GM23338 (cell line): ENCODE data around the gene FUT7. TPM values are rescaled to one million over a fixed set of nuclear protein-coding genes. Genes with fewer than 3 reads are reported as not detected.

ENCODE experiments used
- ATAC-seq: fragments of 200-7000 bp; cut with Tn5 transposase; 3 replicates; pipeline ENCODE4 v1.9.1; 2020
- DNase-seq: peaks from one replicate; pipeline ENCODE4 v3.0.0-alpha.2; 2015; ENCODE audit warnings: low spot score
- H2AFZ ChIP-seq: fragments of 200-600 bp; sonication (generic); 2 replicates; pipeline ENCODE4 v1.8.0; 2016; ENCODE audit warnings: antibody characterized with exemption, mild to moderate bottlenecking, moderate library complexity
- H3F3A ChIP-seq: fragments of 200-600 bp; sonication (generic); replicated peaks from 2 replicates; pipeline ENCODE4 v1.8.0; 2017; ENCODE audit warnings: antibody characterized with exemption, mixed run types, low read depth
- H3K27ac ChIP-seq: fragments of 200-600 bp; sonication (generic); 2 replicates; pipeline ENCODE4 v1.6.1; 2016; ENCODE audit warnings: low read depth
- H3K27me3 ChIP-seq: fragments of 200-600 bp; sonication (generic); 2 replicates; pipeline ENCODE4 v1.8.0; 2016; ENCODE audit warnings: mild to moderate bottlenecking, mixed run types, moderate library complexity; ENCODE audit not compliant: insufficient read depth
- H3K36me3 ChIP-seq: fragments of 200-600 bp; sonication (generic); 2 replicates; pipeline ENCODE4 v1.8.0; 2016; ENCODE audit warnings: mild to moderate bottlenecking; ENCODE audit not compliant: insufficient read depth
- H3K4me1 ChIP-seq: fragments of 200-600 bp; sonication (generic); 2 replicates; pipeline ENCODE4 v1.8.0; 2016; ENCODE audit warnings: mild to moderate bottlenecking, moderate library complexity; ENCODE audit not compliant: insufficient read depth
- H3K4me2 ChIP-seq: fragments of 200-600 bp; sonication (generic); 2 replicates; pipeline ENCODE4 v1.7.1; 2017; ENCODE audit warnings: mixed run types
- H3K4me3 ChIP-seq: fragments of 200-600 bp; sonication (generic); 2 replicates; pipeline ENCODE4 v1.6.1; 2016; ENCODE audit warnings: mixed run types
- H3K79me2 ChIP-seq: fragments of 200-600 bp; sonication (generic); replicated peaks from 2 replicates; pipeline ENCODE4 v1.8.0; 2017; ENCODE audit warnings: mild to moderate bottlenecking; ENCODE audit not compliant: insufficient read depth
- H3K9me2 ChIP-seq: fragments of 200-600 bp; sonication (generic); 2 replicates; pipeline ENCODE4 v1.8.0; 2017; ENCODE audit not compliant: insufficient read depth
- H4K20me1 ChIP-seq: fragments of 200-600 bp; sonication (generic); replicated peaks from 2 replicates; pipeline ENCODE4 v1.8.0; 2017; ENCODE audit warnings: mild to moderate bottlenecking; ENCODE audit not compliant: insufficient read depth
- H3K27ac Mint-ChIP-seq: 2 replicates; pipeline ENCODE4 v1.8.0; 2020; ENCODE audit warnings: inconsistent platforms, mild to moderate bottlenecking, moderate library complexity, mixed read lengths
- H3K27me3 Mint-ChIP-seq: 3 replicates; pipeline ENCODE4 v1.8.0; 2022; ENCODE audit warnings: low read depth, mild to moderate bottlenecking, moderate library complexity, mixed read lengths, inconsistent platforms; ENCODE audit not compliant: insufficient read depth, poor library complexity
- H3K36me3 Mint-ChIP-seq: 3 replicates; pipeline ENCODE4 v1.8.0; 2021; ENCODE audit warnings: low read depth, mild to moderate bottlenecking, inconsistent platforms, moderate library complexity, mixed read lengths
- H3K4me1 Mint-ChIP-seq: 3 replicates; pipeline ENCODE4 v1.8.0; 2020; ENCODE audit warnings: mild to moderate bottlenecking, inconsistent platforms, mixed read lengths
- H3K4me3 Mint-ChIP-seq: 3 replicates; pipeline ENCODE4 v1.8.0; 2021; ENCODE audit warnings: moderate library complexity, mild to moderate bottlenecking, inconsistent platforms, mixed read lengths
- H3K9me3 Mint-ChIP-seq: 3 replicates; pipeline ENCODE4 v1.8.0; 2020; ENCODE audit warnings: moderate library complexity, mild to moderate bottlenecking, inconsistent platforms, mixed read lengths
- CREB1 ChIP-seq: fragments of 250-450 bp; sonication (Bioruptor Pico); IDR thresholded peaks from 2 replicates; pipeline ENCODE4 v1.5.0; 2020; ENCODE audit warnings: low read depth, mild to moderate bottlenecking, moderate library complexity
- CTCF ChIP-seq, 2 experiments: fragments of 200-600 bp in 1 of 2; sonication (generic) in 1 of 2; conservative IDR thresholded peaks; 2 replicates each; pipeline versions ENCODE4 v1.5.1 to v1.6.1; 2016 to 2017; ENCODE audit warnings: antibody characterized with exemption in 2 of 2, low read depth in 2 of 2, mild to moderate bottlenecking in 2 of 2, moderate library complexity in 1 of 2
- EZH2 ChIP-seq: fragments of 200-600 bp; sonication (generic); IDR thresholded peaks from one replicate; pipeline ENCODE4 v1.8.0; 2017; ENCODE audit warnings: antibody characterized with exemption, mild to moderate bottlenecking, low read depth; ENCODE audit not compliant: unreplicated experiment
- JUNB ChIP-seq: IDR thresholded peaks from one replicate; pipeline ENCODE4 v1.6.1; 2016; ENCODE audit warnings: antibody characterized with exemption; ENCODE audit not compliant: unreplicated experiment
- NANOG ChIP-seq: IDR thresholded peaks from 2 replicates; pipeline ENCODE4 v1.6.1; 2016; ENCODE audit warnings: antibody characterized with exemption, borderline replicate concordance
- POLR2AphosphoS5 ChIP-seq: IDR thresholded peaks from 2 replicates; pipeline ENCODE4 v1.6.1; 2016; ENCODE audit warnings: antibody characterized with exemption, low read depth
- ZNF114 ChIP-seq: fragments of 250-450 bp; sonication (Bioruptor Pico); IDR thresholded peaks from 2 replicates; pipeline ENCODE4 v1.5.0; 2020; ENCODE audit warnings: mild to moderate bottlenecking, moderate library complexity
- ZNF331 ChIP-seq: fragments of 250-450 bp; sonication (Bioruptor Pico); IDR thresholded peaks from 2 replicates; pipeline ENCODE4 v1.5.0; 2020; ENCODE audit warnings: low read depth, mild to moderate bottlenecking, moderate library complexity
- polyA plus RNA-seq: library from polyadenylated mRNA; unstranded; fragments of >200 nt; fragmentation: Nextera tagmentation; extraction: Ambion mirVana; gene quantifications from 2 replicates; pipeline ENCODE4 v1.2.1, GENCODE V29; 2016
- total RNA-seq: library from RNA; depleted of rRNA; stranded (reverse); fragments of >200 nt; shearing (Covaris generic); gene quantifications from 2 replicates; pipeline ENCODE4 v1.2.3, GENCODE V29; 2014
- TF ChIP-seq, protein P1 (sequence below): IDR thresholded peaks from one replicate; pipeline ENCODE4 v1.6.1; 2018; ENCODE audit warnings: antibody characterized with exemption; ENCODE audit not compliant: unreplicated experiment
- TF ChIP-seq, protein P2 (sequence below): IDR thresholded peaks from 2 replicates; pipeline ENCODE4 v1.6.1; 2016; ENCODE audit warnings: antibody characterized with exemption

Gene FUT7
- total and polyA plus RNA-seq, 2 experiments from 2014 or later = not detected

DNA sequence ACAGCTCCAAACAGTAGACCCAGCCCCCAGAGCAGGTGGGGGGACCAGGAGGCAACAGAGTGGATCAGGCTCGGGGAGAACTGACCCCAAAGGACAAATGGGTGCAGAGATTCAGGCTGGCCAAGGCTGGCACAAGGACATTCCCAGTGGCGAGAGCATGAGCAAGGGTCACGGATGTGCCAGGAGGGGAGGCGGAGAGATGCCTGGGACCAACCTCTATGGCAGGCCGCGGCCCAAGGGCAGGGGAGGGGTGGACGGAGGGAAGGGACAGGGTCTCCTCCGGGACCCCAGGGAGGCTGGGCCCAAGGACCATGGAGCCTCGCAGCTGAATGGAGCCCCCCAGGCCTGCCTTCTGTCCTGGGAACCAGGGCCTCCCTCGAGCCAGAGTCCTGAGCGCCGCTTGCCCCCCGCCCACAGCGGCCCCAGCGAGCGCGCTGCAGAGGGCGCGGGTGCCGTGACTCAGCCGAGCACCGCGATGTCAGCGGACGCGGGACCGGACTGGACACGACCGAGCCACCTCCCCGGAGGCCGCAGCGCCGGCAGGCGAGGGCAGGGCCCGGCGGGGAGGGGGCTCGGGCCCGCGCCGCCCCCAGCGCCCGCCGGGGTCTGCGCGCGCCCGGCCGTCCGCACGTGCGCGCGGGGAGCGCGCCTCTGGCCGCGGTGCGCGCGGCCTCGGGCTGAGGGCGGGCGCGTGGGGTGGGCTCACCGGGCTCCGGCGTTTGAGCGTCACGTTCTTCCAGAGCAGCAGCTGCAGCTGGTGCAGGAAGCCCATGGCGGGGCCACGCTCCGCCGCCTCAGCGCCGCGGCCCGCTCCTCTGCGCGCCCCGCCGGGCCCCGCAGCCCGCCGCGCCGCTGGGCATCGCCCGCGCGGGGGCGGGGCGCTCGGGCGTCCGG is 4.3 kb downstream of the FUT7 start, which contains the start of gene ABCA2 (continued):
- TF ChIP-seq ZNF114 (CRISPR knock-in tag) = no peak
- TF ChIP-seq ZNF331 (CRISPR knock-in tag) = no peak
- TF ChIP-seq, protein P1, sequence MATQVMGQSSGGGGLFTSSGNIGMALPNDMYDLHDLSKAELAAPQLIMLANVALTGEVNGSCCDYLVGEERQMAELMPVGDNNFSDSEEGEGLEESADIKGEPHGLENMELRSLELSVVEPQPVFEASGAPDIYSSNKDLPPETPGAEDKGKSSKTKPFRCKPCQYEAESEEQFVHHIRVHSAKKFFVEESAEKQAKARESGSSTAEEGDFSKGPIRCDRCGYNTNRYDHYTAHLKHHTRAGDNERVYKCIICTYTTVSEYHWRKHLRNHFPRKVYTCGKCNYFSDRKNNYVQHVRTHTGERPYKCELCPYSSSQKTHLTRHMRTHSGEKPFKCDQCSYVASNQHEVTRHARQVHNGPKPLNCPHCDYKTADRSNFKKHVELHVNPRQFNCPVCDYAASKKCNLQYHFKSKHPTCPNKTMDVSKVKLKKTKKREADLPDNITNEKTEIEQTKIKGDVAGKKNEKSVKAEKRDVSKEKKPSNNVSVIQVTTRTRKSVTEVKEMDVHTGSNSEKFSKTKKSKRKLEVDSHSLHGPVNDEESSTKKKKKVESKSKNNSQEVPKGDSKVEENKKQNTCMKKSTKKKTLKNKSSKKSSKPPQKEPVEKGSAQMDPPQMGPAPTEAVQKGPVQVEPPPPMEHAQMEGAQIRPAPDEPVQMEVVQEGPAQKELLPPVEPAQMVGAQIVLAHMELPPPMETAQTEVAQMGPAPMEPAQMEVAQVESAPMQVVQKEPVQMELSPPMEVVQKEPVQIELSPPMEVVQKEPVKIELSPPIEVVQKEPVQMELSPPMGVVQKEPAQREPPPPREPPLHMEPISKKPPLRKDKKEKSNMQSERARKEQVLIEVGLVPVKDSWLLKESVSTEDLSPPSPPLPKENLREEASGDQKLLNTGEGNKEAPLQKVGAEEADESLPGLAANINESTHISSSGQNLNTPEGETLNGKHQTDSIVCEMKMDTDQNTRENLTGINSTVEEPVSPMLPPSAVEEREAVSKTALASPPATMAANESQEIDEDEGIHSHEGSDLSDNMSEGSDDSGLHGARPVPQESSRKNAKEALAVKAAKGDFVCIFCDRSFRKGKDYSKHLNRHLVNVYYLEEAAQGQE = no peak
- TF ChIP-seq CTCF (conservative IDR thresholded peaks at IDR 0.05; ENCODE audit: low read depth in 2 of 2) = no peak
- no peak for TF ChIP-seq POLR2AphosphoS5
- no peak for TF ChIP-seq EZH2
- TF ChIP-seq, protein P2, sequence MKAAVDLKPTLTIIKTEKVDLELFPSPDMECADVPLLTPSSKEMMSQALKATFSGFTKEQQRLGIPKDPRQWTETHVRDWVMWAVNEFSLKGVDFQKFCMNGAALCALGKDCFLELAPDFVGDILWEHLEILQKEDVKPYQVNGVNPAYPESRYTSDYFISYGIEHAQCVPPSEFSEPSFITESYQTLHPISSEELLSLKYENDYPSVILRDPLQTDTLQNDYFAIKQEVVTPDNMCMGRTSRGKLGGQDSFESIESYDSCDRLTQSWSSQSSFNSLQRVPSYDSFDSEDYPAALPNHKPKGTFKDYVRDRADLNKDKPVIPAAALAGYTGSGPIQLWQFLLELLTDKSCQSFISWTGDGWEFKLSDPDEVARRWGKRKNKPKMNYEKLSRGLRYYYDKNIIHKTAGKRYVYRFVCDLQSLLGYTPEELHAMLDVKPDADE = no peak
- TF ChIP-seq CREB1 (CRISPR knock-in tag) = no peak
- TF ChIP-seq NANOG = no peak
- TF ChIP-seq JUNB = no peak

DNA sequence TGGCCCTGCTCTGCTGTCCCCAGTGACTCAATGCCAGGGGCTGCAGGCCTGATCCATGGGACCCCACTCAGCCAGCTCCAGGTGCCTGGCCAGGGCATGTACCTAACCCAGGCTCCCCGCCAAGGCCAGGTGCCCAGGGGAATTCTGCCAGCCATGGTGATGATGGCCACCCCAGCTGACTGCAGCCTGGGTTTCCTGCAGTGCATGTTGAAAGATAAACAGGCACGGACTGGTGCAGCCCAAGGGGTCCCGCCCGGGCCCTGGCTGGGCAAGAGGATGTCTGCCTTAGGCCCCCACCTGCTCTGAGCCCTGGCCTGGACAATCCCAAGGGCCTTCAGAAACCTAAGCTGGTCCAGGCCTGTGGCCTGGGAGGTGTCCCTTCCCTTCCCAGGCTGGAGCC is 5.1 kb downstream of the FUT7 start:
- ATAC-seq = no peak
- H3F3A ChIP-seq = 0 out of 2 replicates have a peak, but pooled peaks cover 6% of the 10 kb centered on the region
- H3K4me3 Mint-ChIP-seq = no peak overlapping the region; the same call in 2 of the 3 replicates
- no peak for TF ChIP-seq NANOG
- H3K36me3 Mint-ChIP-seq = no peaks in the 10 kb centered on the region
- no peak for DNase-seq
- H2AFZ ChIP-seq = no peak overlapping the region
- H4K20me1 ChIP-seq = no peaks in the 10 kb centered on the region
- H3K4me1 Mint-ChIP-seq = no peaks in the 10 kb centered on the region; the same call in 2 of the 3 replicates
- no peaks in the 10 kb centered on the region for H3K9me2 ChIP-seq
- H3K4me3 ChIP-seq = peak overlapping the region; percentile 57; the same call in 1 of the 2 replicates
- peaks cover 21% of the 10 kb centered on the region for H3K27me3 ChIP-seq
- no peak overlapping the region; the same call in 1 of the 2 replicates for H3K4me2 ChIP-seq
- H3K27ac ChIP-seq = no peak overlapping the region
- no peaks in the 10 kb centered on the region for H3K9me3 Mint-ChIP-seq
- no peaks in the 10 kb centered on the region for H3K36me3 ChIP-seq
- peaks cover 27% of the 10 kb centered on the region for H3K27me3 Mint-ChIP-seq
- H3K27ac Mint-ChIP-seq = no peak overlapping the region
- H3K4me1 ChIP-seq = peaks cover 7% of the 10 kb centered on the region; the same call in 1 of the 2 replicates
- H3K79me2 ChIP-seq = no peaks in the 10 kb centered on the region
